Measurements from ENCODE around the gene TMEM141.

TMEM141 gene

GRCh38 chr9:136790640-136791515 is at the start of gene TMEM141:
TMEM141 (plus strand) TSS chr9:136791344; CDS start chr9:136791371, 27 bp downstream.
- H3K27me3 Mint-ChIP-seq: no peaks in the 10 kb centered on the region
- peaks cover 2% of the 10 kb centered on the region for H3K36me3 Mint-ChIP-seq
- H3K4me3 Mint-ChIP-seq: peak within 1 kb of the TSS; percentile 86
- H3K9me3 Mint-ChIP-seq: no peaks in the 10 kb centered on the region
- H3K27ac Mint-ChIP-seq: peak within 1 kb of the TSS; percentile 85
- H3K4me1 Mint-ChIP-seq: peaks cover 22% of the 10 kb centered on the region

GRCh38 chr9:136741883-136742571 is 49.1 kb upstream of the TMEM141 start:
- no peaks in the 10 kb centered on the region for H3K36me3 Mint-ChIP-seq
- H3K4me1 Mint-ChIP-seq: peaks cover 6% of the 10 kb centered on the region
- no peaks in the 10 kb centered on the region for H3K27me3 Mint-ChIP-seq
- H3K9me3 Mint-ChIP-seq: no peaks in the 10 kb centered on the region
- H3K27ac Mint-ChIP-seq: no peak overlapping the region
- peak overlapping the region; percentile 66 for H3K4me3 Mint-ChIP-seq

- no peak within 1 kb of the TSS for H3K27ac Mint-ChIP-seq
- H3K4me3 Mint-ChIP-seq: peak within 1 kb of the TSS; percentile 66
- H3K27me3 Mint-ChIP-seq: no peaks in the 10 kb centered on the region
Observed at GRCh38 chr9:136742591-136743391, 48.4 kb upstream of the TMEM141 start, which contains the start of gene LCN10. LCN10 (minus strand) TSS chr9:136742940; CDS start chr9:136742903, 37 bp downstream.

GRCh38 chr9:136743639-136744211 is 47.4 kb upstream of the TMEM141 start:
- Mint-ChIP-seq H3K27ac (no peak overlapping the region), H3K4me3 (no peak overlapping the region), H3K4me1 (peaks cover 6% of the 10 kb centered on the region), H3K9me3 (no peaks in the 10 kb centered on the region), H3K27me3 (no peaks in the 10 kb centered on the region), H3K36me3 (no peaks in the 10 kb centered on the region)

More at GRCh38 chr9:136742591-136743391, 48.4 kb upstream of the TMEM141 start, which contains the start of gene LCN10:
- Mint-ChIP-seq H3K9me3 (no peaks in the 10 kb centered on the region), H3K4me1 (peaks cover 6% of the 10 kb centered on the region), H3K36me3 (no peaks in the 10 kb centered on the region)

GRCh38 chr9:136744773-136745172 is 46.4 kb upstream of the TMEM141 start:
- Mint-ChIP-seq H3K36me3 (no peaks in the 10 kb centered on the region), H3K4me1 (peaks cover 6% of the 10 kb centered on the region), H3K27me3 (no peaks in the 10 kb centered on the region), H3K27ac (no peak overlapping the region), H3K4me3 (no peak overlapping the region), H3K9me3 (no peaks in the 10 kb centered on the region)

GRCh38 chr9:136745389-136746154 is 45.6 kb upstream of the TMEM141 start:
- Mint-ChIP-seq H3K4me3 (no peak overlapping the region), H3K27me3 (no peaks in the 10 kb centered on the region), H3K27ac (no peak overlapping the region), H3K4me1 (peaks cover 7% of the 10 kb centered on the region), H3K9me3 (no peaks in the 10 kb centered on the region), H3K36me3 (no peaks in the 10 kb centered on the region)

GRCh38 chr9:136746155-136746490 is 45.0 kb upstream of the TMEM141 start:
- H3K27ac Mint-ChIP-seq: no peak overlapping the region
- H3K36me3 Mint-ChIP-seq: no peaks in the 10 kb centered on the region
- H3K9me3 Mint-ChIP-seq: no peaks in the 10 kb centered on the region
- H3K4me1 Mint-ChIP-seq: peaks cover 7% of the 10 kb centered on the region
- no peak overlapping the region for H3K4me3 Mint-ChIP-seq
- no peaks in the 10 kb centered on the region for H3K27me3 Mint-ChIP-seq

- no peak overlapping the region for H3K27ac Mint-ChIP-seq
- peaks cover 4% of the 10 kb centered on the region for H3K4me1 Mint-ChIP-seq
- H3K4me3 Mint-ChIP-seq: no peak overlapping the region
- H3K27me3 Mint-ChIP-seq: no peaks in the 10 kb centered on the region
- H3K36me3 Mint-ChIP-seq: no peaks in the 10 kb centered on the region
- peaks cover 2% of the 10 kb centered on the region for H3K9me3 Mint-ChIP-seq
Observed at GRCh38 chr9:136746621-136747020, 44.5 kb upstream of the TMEM141 start.

- peaks cover under 1% of the 10 kb centered on the region for H3K36me3 Mint-ChIP-seq
- no peak overlapping the region for H3K27ac Mint-ChIP-seq
- H3K4me3 Mint-ChIP-seq: no peak overlapping the region
- no peaks in the 10 kb centered on the region for H3K27me3 Mint-ChIP-seq
- H3K4me1 Mint-ChIP-seq: peaks cover 4% of the 10 kb centered on the region
- peaks cover 8% of the 10 kb centered on the region for H3K9me3 Mint-ChIP-seq
Observed at GRCh38 chr9:136747161-136748060, 43.7 kb upstream of the TMEM141 start.

GRCh38 chr9:136748201-136748600 is 42.9 kb upstream of the TMEM141 start, which contains the start of gene LCN6:
LCN6 (minus strand) TSS chr9:136748525; CDS start chr9:136748483, 42 bp downstream.
- no peak within 1 kb of the TSS for H3K4me3 Mint-ChIP-seq
- peaks cover 2% of the 10 kb centered on the region for H3K27me3 Mint-ChIP-seq
- H3K36me3 Mint-ChIP-seq: peaks cover 4% of the 10 kb centered on the region
- H3K4me1 Mint-ChIP-seq: peaks cover 4% of the 10 kb centered on the region
- H3K27ac Mint-ChIP-seq: no peak within 1 kb of the TSS
- H3K9me3 Mint-ChIP-seq: peaks cover 13% of the 10 kb centered on the region

GRCh38 chr9:136748666-136749611 is 42.2 kb upstream of the TMEM141 start:
- Mint-ChIP-seq H3K4me3 (no peak overlapping the region), H3K27ac (no peak overlapping the region), H3K9me3 (peaks cover 13% of the 10 kb centered on the region), H3K27me3 (peaks cover 2% of the 10 kb centered on the region), H3K4me1 (peaks cover 4% of the 10 kb centered on the region), H3K36me3 (peaks cover 4% of the 10 kb centered on the region)

GRCh38 chr9:136750526-136750925 is 40.6 kb upstream of the TMEM141 start:
- H3K36me3 Mint-ChIP-seq: peaks cover 4% of the 10 kb centered on the region
- peaks cover 2% of the 10 kb centered on the region for H3K27me3 Mint-ChIP-seq
- H3K9me3 Mint-ChIP-seq: peaks cover 13% of the 10 kb centered on the region
- H3K27ac Mint-ChIP-seq: no peak overlapping the region
- H3K4me3 Mint-ChIP-seq: no peak overlapping the region
- peaks cover 4% of the 10 kb centered on the region for H3K4me1 Mint-ChIP-seq

- no peak overlapping the region for H3K4me3 Mint-ChIP-seq
- peaks cover 4% of the 10 kb centered on the region for H3K27me3 Mint-ChIP-seq
Observed at GRCh38 chr9:136751244-136751643, 39.9 kb upstream of the TMEM141 start.

More at GRCh38 chr9:136751244-136751643, 39.9 kb upstream of the TMEM141 start:
- Mint-ChIP-seq H3K36me3 (peaks cover 4% of the 10 kb centered on the region), H3K4me1 (peaks cover 4% of the 10 kb centered on the region), H3K9me3 (peaks cover 13% of the 10 kb centered on the region), H3K27ac (no peak overlapping the region)
